C4-2B (cell line): Measurements from ENCODE around the gene INTS13.

ENCODE experiments used
- H3K27ac ChIP-seq: fragments of 450-650 bp; 2 replicates; pipeline ENCODE4 v1.5.1; 2017
- ZFX ChIP-seq: fragments of 450-650 bp; IDR thresholded peaks from 2 replicates; pipeline ENCODE4 v1.6.1; 2017
- TF ChIP-seq, protein P1 (sequence below): fragments of 450-650 bp; conservative IDR thresholded peaks from 2 replicates; pipeline ENCODE4 v1.5.1; 2017; ENCODE audit warnings: mild to moderate bottlenecking

Gene INTS13

DNA sequence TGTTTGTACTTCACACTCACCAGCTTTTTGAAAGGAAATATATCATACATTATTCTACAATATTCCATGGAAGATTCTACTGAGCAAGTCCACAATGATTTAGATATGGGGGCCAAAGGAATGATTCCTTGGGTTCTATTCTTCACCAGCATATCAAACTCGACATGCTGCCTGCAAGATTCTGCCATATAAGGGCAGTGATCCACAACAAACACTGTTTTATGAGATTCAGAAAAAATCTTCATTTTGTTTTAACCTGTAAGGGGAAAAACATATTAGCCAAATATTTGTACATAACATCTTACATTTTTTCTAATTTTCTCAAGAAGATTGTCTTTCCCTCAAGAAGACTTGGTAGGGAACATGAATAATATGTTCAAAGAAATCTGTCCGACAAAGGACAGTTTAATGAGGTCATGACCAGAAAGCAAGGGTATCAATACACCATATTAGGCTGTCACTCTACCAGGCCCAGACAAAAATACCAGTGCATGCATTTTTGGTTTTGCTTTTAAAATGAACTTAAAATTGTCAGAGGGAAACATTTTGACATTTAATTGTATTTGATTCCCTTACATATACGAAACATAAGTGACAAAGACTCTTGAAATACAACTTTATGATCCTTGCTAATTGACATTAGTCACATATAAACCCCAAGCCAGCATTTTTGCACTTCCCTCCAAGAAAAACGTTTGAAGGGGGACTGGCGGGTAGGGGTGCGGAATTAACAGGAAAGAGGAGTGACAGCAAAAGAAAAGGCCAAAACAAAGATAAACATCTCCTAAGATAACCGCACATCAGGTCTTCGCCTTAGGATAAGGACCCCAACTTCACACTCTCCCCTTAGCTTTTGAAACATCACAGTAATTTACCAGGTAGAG lies 980 bp downstream of the INTS13 start:
- H3K27ac ChIP-seq = peak overlapping the region; percentile 80; the same call in 1 of the 2 replicates
- TF ChIP-seq, protein P1, sequence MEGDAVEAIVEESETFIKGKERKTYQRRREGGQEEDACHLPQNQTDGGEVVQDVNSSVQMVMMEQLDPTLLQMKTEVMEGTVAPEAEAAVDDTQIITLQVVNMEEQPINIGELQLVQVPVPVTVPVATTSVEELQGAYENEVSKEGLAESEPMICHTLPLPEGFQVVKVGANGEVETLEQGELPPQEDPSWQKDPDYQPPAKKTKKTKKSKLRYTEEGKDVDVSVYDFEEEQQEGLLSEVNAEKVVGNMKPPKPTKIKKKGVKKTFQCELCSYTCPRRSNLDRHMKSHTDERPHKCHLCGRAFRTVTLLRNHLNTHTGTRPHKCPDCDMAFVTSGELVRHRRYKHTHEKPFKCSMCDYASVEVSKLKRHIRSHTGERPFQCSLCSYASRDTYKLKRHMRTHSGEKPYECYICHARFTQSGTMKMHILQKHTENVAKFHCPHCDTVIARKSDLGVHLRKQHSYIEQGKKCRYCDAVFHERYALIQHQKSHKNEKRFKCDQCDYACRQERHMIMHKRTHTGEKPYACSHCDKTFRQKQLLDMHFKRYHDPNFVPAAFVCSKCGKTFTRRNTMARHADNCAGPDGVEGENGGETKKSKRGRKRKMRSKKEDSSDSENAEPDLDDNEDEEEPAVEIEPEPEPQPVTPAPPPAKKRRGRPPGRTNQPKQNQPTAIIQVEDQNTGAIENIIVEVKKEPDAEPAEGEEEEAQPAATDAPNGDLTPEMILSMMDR = no peak
- no peak for TF ChIP-seq ZFX

DNA sequence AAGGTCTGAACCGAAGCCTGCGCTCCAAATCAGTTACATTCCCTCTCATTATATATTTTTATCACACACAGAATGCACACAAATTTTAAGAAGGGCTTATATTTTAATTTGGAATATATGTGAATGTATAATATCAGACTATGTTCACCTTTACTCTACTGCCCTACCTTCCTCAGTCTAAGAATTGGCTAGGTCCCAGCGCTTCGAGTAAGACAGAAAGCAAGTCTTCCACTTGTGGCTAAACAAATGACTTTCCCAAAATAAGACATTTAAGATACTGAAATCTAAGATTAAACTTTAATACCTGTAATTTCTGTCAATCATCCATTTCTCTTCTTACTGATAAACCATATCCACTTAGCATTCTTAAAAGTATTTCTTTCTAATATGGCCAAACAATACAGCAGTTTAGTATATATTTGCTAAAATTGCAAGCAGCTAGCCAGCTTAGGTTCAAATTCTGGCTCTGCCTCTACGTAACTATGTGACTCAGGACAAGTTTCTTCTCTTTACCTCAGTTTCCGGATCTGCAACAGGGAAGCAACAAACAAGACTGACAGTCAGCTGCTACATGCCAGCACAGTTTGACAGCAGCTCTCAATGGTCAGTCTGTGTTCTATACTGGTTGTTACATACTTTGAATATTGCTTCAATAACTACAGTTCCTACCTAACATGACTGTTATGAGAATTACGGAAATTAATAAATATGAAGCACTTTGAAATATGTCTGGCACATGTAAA lies 2.0 kb downstream of the INTS13 start:
- TF ChIP-seq, protein P1 = no peak
- no peak for TF ChIP-seq ZFX
- H3K27ac ChIP-seq = no peak overlapping the region

DNA sequence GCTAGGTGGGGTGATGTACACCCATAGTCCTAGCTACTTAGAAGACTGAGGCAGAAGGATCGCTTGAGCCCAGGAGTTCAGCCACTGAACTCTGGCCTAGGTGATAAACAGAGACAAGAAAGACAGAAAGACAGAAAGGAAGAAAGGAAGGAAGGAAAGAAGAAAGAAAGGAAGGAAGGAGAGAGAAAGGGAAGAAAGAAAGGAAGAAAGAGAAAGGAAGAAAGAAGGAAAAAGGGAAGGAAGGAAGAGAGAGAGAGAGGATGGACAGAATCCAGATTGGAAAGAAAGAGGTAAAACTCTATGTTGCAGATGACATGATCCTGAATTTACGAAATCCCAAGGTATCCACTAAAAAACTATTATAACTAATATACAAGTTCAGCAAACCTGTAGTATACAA lies 8.2 kb downstream of the INTS13 start:
- no peak for TF ChIP-seq ZFX
- TF ChIP-seq, protein P1 = no peak

DNA sequence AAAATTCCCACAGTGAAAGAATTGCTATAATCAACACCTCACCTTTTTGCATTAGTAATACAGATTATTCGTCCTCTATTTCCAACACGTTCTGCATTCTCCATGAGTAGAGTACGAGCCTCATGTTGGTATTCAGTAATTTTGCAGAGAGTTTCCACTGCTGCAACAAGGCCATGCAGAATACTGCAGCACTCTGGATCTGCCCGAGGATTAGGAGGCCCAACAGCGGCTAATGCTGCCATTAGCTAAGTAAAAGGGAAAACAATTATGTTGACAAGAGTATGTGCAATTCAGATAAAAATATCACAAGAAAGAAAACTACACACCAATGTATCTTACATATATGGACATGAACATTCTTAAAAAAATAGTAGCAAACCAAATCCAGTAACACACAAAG lies 9.1 kb downstream of the INTS13 start:
- H3K27ac ChIP-seq = no peak overlapping the region

More for the DNA sequence above, 8.2 kb downstream of the INTS13 start:
- no peak overlapping the region for H3K27ac ChIP-seq

DNA sequence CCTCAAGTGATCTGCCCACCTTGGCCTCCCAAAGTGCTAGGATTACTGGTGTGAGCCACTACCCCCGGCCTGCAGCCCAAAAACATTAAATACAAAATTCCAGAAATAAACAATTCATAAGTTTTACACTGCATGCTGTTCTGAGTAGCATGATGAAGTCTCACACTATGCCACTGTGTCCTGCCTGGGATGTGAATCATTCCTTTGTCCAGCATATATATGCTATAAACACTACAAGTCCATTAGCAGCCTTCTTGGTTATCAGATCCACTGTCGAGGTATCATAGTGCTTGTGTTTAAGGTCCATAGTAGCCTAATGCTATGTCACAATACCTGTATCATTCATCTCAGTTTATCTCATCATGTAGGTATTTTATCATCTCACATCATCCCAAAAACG lies 15.9 kb downstream of the INTS13 start:
- no peak overlapping the region for H3K27ac ChIP-seq
- TF ChIP-seq, protein P1 = no peak
- no peak for TF ChIP-seq ZFX

More for the DNA sequence above, 9.1 kb downstream of the INTS13 start:
- TF ChIP-seq, protein P1 = no peak
- TF ChIP-seq ZFX = no peak

DNA sequence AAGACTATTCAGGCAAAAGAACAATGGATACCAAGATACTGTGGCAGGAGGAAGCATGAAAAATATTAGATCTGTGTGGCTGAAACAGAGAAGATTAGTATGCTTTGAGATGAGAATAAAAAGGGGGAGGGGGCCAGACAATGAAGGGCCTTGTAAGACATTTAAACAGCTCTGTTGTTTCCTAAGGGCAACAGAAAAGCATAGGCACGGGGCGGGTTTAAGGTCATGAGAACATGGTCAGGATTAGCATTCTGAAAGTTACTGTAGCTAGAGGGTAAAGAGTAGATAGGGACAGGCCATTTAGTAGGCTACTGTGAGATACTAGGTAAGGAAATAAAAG lies 18.6 kb downstream of the INTS13 start:
- H3K27ac ChIP-seq = no peak overlapping the region
- no peak for TF ChIP-seq ZFX
- TF ChIP-seq, protein P1 = no peak
